RWPE1 (cell line): Measurements from ENCODE around the gene PEAK1.

Experiments
- CTCF ChIA-PET: fragments of 350-600 bp; sonication (Branson Sonifier 250); formaldehyde crosslinking; extraction: SDS; loops from one replicate; lab custom pipeline; 2021; lab: Yijun Ruan, JAX
- POLR2A ChIA-PET: fragments of 400-600 bp; formaldehyde crosslinking; extraction: SDS; loops from one replicate; lab custom pipeline; 2020; ENCODE audit warnings: antibody characterized with exemption; ENCODE audit not compliant: low non-redundant PET; lab: Yijun Ruan, JAX
- DNase-seq: peaks from one replicate; pipeline ENCODE4 v3.0.0; 2012; ENCODE audit warnings: low spot score
- H3K27ac ChIP-seq: fragments of 450-650 bp; 2 replicates; pipeline ENCODE4 v1.5.1; 2017
- TF ChIP-seq, protein P1 (sequence below): fragments of 450-650 bp; conservative IDR thresholded peaks from 2 replicates; pipeline ENCODE4 v1.5.1; 2017; ENCODE audit warnings: low read depth, mild to moderate bottlenecking

The PEAK1 gene

DNA sequence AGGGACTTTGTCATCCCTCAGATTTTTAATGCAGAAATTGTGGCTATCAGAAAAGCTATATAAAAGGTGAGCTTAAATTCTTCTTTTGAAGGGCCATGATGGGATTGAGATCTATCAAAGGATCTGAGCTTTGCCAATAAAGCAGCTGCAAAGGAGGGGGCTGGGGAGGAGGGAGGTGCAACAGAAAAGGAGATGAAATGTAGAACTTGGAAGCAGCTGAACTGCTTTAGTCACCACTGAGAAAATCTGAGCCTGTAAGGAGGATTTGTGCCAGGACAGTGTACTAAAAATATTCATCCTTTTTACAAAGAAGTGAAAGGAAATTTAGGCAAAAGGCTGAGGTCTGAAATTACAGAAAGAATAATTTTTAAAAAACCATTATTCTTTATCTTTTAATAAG is 359.4 kb downstream of the PEAK1 start:
- ChIA-PET CTCF (no interaction called here), POLR2A (no interaction called here)
- no peak for DNase-seq
- TF ChIP-seq, protein P1, sequence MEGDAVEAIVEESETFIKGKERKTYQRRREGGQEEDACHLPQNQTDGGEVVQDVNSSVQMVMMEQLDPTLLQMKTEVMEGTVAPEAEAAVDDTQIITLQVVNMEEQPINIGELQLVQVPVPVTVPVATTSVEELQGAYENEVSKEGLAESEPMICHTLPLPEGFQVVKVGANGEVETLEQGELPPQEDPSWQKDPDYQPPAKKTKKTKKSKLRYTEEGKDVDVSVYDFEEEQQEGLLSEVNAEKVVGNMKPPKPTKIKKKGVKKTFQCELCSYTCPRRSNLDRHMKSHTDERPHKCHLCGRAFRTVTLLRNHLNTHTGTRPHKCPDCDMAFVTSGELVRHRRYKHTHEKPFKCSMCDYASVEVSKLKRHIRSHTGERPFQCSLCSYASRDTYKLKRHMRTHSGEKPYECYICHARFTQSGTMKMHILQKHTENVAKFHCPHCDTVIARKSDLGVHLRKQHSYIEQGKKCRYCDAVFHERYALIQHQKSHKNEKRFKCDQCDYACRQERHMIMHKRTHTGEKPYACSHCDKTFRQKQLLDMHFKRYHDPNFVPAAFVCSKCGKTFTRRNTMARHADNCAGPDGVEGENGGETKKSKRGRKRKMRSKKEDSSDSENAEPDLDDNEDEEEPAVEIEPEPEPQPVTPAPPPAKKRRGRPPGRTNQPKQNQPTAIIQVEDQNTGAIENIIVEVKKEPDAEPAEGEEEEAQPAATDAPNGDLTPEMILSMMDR, result no peak
- H3K27ac ChIP-seq, result no peak overlapping the region

GRCh38 chr15:77059786-77060361 is 360.0 kb downstream of the PEAK1 start:
- ChIA-PET POLR2A (no interaction called here), CTCF (interaction anchor here (1.0 kb wide), 1 partner anchor 483 kb away, joined by 3 read pairs; no protein-coding TSS in a partner anchor)
- DNase-seq, result no peak
- TF ChIP-seq, protein P1, result no peak
- H3K27ac ChIP-seq, result no peak overlapping the region

- no peak for DNase-seq
- POLR2A ChIA-PET, result no interaction called here
- TF ChIP-seq, protein P1, result no peak
- CTCF ChIA-PET, result no interaction called here
- no peak overlapping the region for H3K27ac ChIP-seq
These were observed 361.4 kb downstream of the PEAK1 start for GRCh38 chr15:77058468-77058867.

DNA sequence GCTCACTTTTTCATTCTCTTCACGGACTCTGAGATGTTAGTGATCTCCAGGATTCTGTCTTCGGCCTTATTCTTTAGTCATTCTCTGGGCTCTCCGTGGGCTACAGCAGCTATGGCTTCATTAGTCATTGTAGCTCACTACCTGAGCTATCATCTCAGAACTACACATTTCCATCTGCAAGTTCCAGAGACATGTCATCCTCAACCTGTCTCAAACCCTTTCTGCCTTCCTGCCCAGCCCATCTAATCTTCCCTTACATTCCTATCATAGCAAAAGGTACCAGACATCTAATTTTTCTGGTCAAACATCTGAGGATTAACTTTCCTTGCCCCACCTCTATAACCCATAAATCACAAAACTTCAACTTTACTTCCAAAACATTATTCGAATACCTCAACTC is 362.2 kb downstream of the PEAK1 start:
- DNase-seq, result no peak
- H3K27ac ChIP-seq, result no peak overlapping the region
- ChIA-PET POLR2A (no interaction called here), CTCF (no interaction called here)
- TF ChIP-seq, protein P1, result no peak

DNA sequence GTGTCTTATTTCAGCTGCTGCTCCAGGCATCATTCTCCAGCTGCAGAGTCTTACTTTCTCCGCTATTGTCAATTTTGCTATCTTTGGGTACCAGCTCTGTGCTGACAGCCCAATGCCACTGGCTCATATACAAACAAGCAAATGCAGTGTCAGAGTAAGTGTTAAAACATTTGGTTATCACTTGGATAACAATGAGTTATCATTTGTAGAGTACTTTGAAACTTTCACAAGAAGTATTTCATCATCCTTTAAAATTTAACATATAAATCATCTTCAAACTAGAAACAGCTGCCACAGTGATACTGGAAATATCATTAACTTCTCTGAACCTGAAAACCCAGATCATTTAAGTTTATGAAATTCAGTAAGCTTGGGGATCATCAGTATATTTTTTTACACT is 362.8 kb downstream of the PEAK1 start:
- no peak overlapping the region for H3K27ac ChIP-seq
- TF ChIP-seq, protein P1, result no peak
- CTCF ChIA-PET, result no interaction called here
- POLR2A ChIA-PET, result no interaction called here
- no peak for DNase-seq

DNA sequence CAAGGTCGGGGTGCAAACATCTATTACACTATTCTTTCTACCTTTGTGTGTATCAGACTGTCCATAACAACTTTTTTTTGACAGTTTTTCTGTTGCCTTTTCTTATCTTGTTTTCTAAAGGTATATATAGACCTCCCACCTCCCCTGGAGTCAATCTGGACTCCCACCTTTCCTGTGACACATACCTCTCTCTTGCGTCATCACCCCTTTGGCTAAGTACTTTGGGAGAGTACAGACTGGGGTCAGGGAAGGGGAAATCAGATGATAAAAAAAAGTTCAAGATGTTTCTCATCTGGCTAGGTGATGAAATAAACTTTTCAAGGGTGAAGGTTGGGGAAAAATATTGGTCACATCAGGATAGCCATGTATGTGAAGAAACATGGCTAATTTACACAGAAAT is 366.2 kb downstream of the PEAK1 start:
- no peak overlapping the region for H3K27ac ChIP-seq
- no peak for DNase-seq
- CTCF ChIA-PET, result no interaction called here
- TF ChIP-seq, protein P1, result no peak
- POLR2A ChIA-PET, result no interaction called here

GRCh38 chr15:77052556-77052955 is 367.3 kb downstream of the PEAK1 start:
- TF ChIP-seq, protein P1, result no peak
- no peak overlapping the region for H3K27ac ChIP-seq
- CTCF ChIA-PET, result interaction anchor here (0.7 kb wide), 1 partner anchor 33 kb away, joined by 3 read pairs; no protein-coding TSS in a partner anchor
- POLR2A ChIA-PET, result no interaction called here
- DNase-seq, result no peak
